ENCODE data around the gene SLCO4C1.

GRCh38 chr5:102309586-102309985 lies 13.5 kb upstream of the SLCO4C1 start:
- TF ChIP-seq, protein P1, sequence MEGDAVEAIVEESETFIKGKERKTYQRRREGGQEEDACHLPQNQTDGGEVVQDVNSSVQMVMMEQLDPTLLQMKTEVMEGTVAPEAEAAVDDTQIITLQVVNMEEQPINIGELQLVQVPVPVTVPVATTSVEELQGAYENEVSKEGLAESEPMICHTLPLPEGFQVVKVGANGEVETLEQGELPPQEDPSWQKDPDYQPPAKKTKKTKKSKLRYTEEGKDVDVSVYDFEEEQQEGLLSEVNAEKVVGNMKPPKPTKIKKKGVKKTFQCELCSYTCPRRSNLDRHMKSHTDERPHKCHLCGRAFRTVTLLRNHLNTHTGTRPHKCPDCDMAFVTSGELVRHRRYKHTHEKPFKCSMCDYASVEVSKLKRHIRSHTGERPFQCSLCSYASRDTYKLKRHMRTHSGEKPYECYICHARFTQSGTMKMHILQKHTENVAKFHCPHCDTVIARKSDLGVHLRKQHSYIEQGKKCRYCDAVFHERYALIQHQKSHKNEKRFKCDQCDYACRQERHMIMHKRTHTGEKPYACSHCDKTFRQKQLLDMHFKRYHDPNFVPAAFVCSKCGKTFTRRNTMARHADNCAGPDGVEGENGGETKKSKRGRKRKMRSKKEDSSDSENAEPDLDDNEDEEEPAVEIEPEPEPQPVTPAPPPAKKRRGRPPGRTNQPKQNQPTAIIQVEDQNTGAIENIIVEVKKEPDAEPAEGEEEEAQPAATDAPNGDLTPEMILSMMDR (tag by site-specific recombination; IDR thresholded peaks at IDR 0.05), result no peak
- no peak for TF ChIP-seq ZBTB1 (tag by site-specific recombination; IDR thresholded peaks at IDR 0.05)
- TF ChIP-seq KLF9 (tag by site-specific recombination; IDR thresholded peaks at IDR 0.05; ENCODE audit: low read depth), result no peak
- TF ChIP-seq ZNF274 (IDR thresholded peaks at IDR 0.05; ENCODE audit: low read length), result no peak
- no peak for TF ChIP-seq ZNF274 (tag by site-specific recombination; IDR thresholded peaks at IDR 0.05; ENCODE audit: borderline replicate concordance)
- TF ChIP-seq ZBTB49 (tag by site-specific recombination; IDR thresholded peaks at IDR 0.05; ENCODE audit: low read depth), result no peak
- no peak for TF ChIP-seq TRIM28 (IDR thresholded peaks at IDR 0.05; ENCODE audit: borderline replicate concordance, low read length)
- TF ChIP-seq ZNF10 (tag by site-specific recombination; IDR thresholded peaks at IDR 0.05), result peak; percentile 87
- TF ChIP-seq, protein P2, sequence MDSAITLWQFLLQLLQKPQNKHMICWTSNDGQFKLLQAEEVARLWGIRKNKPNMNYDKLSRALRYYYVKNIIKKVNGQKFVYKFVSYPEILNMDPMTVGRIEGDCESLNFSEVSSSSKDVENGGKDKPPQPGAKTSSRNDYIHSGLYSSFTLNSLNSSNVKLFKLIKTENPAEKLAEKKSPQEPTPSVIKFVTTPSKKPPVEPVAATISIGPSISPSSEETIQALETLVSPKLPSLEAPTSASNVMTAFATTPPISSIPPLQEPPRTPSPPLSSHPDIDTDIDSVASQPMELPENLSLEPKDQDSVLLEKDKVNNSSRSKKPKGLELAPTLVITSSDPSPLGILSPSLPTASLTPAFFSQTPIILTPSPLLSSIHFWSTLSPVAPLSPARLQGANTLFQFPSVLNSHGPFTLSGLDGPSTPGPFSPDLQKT (IDR thresholded peaks at IDR 0.05; ENCODE audit: borderline replicate concordance, low read depth, low read length), result no peak
- TF ChIP-seq ZNF501 (tag by site-specific recombination; IDR thresholded peaks at IDR 0.05), result no peak
- TF ChIP-seq ZNF521 (tag by site-specific recombination; IDR thresholded peaks at IDR 0.05), result no peak
- TF ChIP-seq HOXC10 (CRISPR knock-in tag; IDR thresholded peaks at IDR 0.05), result no peak
- no peak for TF ChIP-seq PRDM6 (tag by site-specific recombination; IDR thresholded peaks at IDR 0.05)
- TF ChIP-seq ZSCAN30 (tag by site-specific recombination; IDR thresholded peaks at IDR 0.05), result no peak
- no peak for TF ChIP-seq ZNF184 (tag by site-specific recombination; IDR thresholded peaks at IDR 0.05)

All from HEK293 (cell line).